A549 (cell line): ENCODE results near the gene TRPM2. TPM values are rescaled to one million over a fixed set of nuclear protein-coding genes. Genes with fewer than 3 reads are reported as not detected.

ENCODE experiments used
- ATAC-seq, 2 experiments: fragments of 200-7000 bp in 1 of 2; fragments of >200 bp in 1 of 2; cut with Nextera tagmentation in 1 of 2; cut with Tn5 transposase in 1 of 2; 3 replicates each; pipeline versions ENCODE4 v1.8.0 to v1.9.1; 2018 to 2020; ENCODE audit warnings: mild to moderate bottlenecking in 1 of 2, moderate library complexity in 1 of 2
- CTCF ChIA-PET: fragments of 300-600 bp; sonication (Branson Sonifier 250); formaldehyde crosslinking; extraction: SDS; loops from one replicate; lab custom pipeline; 2021; ENCODE audit warnings: antibody characterized with exemption, inconsistent platforms; lab: Yijun Ruan, JAX
- POLR2A ChIA-PET: fragments of 350-600 bp; formaldehyde crosslinking; extraction: SDS; loops from one replicate; lab custom pipeline; 2021; ENCODE audit warnings: antibody characterized with exemption, inconsistent platforms; lab: Yijun Ruan, JAX
- DNase-seq, 2 experiments: peaks; one replicate each; pipeline versions ENCODE4 v3.0.0 to v3.0.0-alpha.2; 2011 to 2016; ENCODE audit warnings: low read depth in 1 of 2, low spot score in 1 of 2
- FAIRE-seq: peaks from 2 replicates; lab custom pipeline; 2011; peaks lifted over from hg19 to GRCh38; lab: Jason Lieb, UNC
- H3K27ac ChIP-seq, 2 experiments: fragments of >200 bp; sonication (Bioruptor Twin); formaldehyde crosslinking; 3 replicates each; pipeline ENCODE4 v1.5.1; 2016 to 2017
- H3K4me1 ChIP-seq: fragments of >200 bp; sonication (Bioruptor Twin); formaldehyde crosslinking; 3 replicates; pipeline ENCODE4 v1.6.1; 2016
- H3K4me2 ChIP-seq: fragments of >200 bp; sonication (Bioruptor Twin); formaldehyde crosslinking; 3 replicates; pipeline ENCODE4 v1.6.1; 2016
- H3K4me3 ChIP-seq: fragments of >200 bp; sonication (Bioruptor Twin); formaldehyde crosslinking; 3 replicates; pipeline ENCODE4 v1.5.1; 2016
- H3K9me3 ChIP-seq: fragments of >200 bp; sonication (Bioruptor Twin); formaldehyde crosslinking; 3 replicates; pipeline ENCODE4 v1.6.1; 2016
- CEBPB ChIP-seq, 2 experiments: fragments of >200 bp in 1 of 2; sonication (Bioruptor Twin) in 1 of 2; formaldehyde crosslinking in 1 of 2; IDR thresholded peaks; 2 replicates each; pipeline ENCODE4 v1.6.1; 2012 to 2016
- EHF ChIP-seq: fragments of 250-450 bp; sonication (Bioruptor Pico); IDR thresholded peaks from 2 replicates; pipeline ENCODE4 v1.5.0; 2020; ENCODE audit warnings: mild to moderate bottlenecking
- EHMT2 ChIP-seq: fragments of 200-600 bp; sonication (generic); IDR thresholded peaks from 2 replicates; pipeline ENCODE4 v1.6.1; 2016; ENCODE audit warnings: antibody characterized with exemption, low read depth, mild to moderate bottlenecking, moderate library complexity
- EP300 ChIP-seq, 2 experiments: fragments of >200 bp; sonication (Bioruptor Twin); formaldehyde crosslinking; IDR thresholded peaks; 2 replicates in 1 of 2; 3 replicates in 1 of 2; pipeline ENCODE4 v1.6.1; 2016 to 2017
- FOSL2 ChIP-seq, 2 experiments: fragments of 450-650 bp in 1 of 2; fragments of >200 bp in 1 of 2; sonication (Bioruptor Twin) in 1 of 2; formaldehyde crosslinking; IDR thresholded peaks; 2 replicates each; pipeline versions ENCODE4 v1.5.0 to v1.6.1; 2016 to 2020; ENCODE audit warnings: mild to moderate bottlenecking in 1 of 2, moderate library complexity in 1 of 2
- HDAC2 ChIP-seq: fragments of 200-600 bp; sonication (generic); IDR thresholded peaks from 2 replicates; pipeline ENCODE4 v1.6.1; 2016
- HOXA7 ChIP-seq: fragments of 250-450 bp; sonication (Bioruptor Pico); IDR thresholded peaks from 2 replicates; pipeline ENCODE4 v1.5.0; 2020; ENCODE audit warnings: mild to moderate bottlenecking, moderate library complexity
- JUN ChIP-seq, 2 experiments: fragments of >200 bp; sonication (Bioruptor Twin); formaldehyde crosslinking; IDR thresholded peaks; 2 replicates in 1 of 2; 3 replicates in 1 of 2; pipeline ENCODE4 v1.6.1; 2016 to 2017
- KDM1A ChIP-seq: fragments of 200-600 bp; sonication (generic); IDR thresholded peaks from 2 replicates; pipeline ENCODE4 v1.6.1; 2016; ENCODE audit warnings: low read depth, mild to moderate bottlenecking
- KDM5A ChIP-seq: fragments of 200-600 bp; sonication (generic); IDR thresholded peaks from 2 replicates; pipeline ENCODE4 v1.6.1; 2016; ENCODE audit warnings: antibody characterized with exemption, mild to moderate bottlenecking
- MAFK ChIP-seq: fragments of 450-650 bp; IDR thresholded peaks from 2 replicates; pipeline ENCODE4 v1.6.1; 2014; ENCODE audit not compliant: partially characterized antibody
- NR3C1 ChIP-seq: fragments of >200 bp; sonication (Bioruptor Twin); formaldehyde crosslinking; IDR thresholded peaks from 3 replicates; pipeline ENCODE4 v1.6.1; 2017
- POLR2A ChIP-seq: IDR thresholded peaks from 2 replicates; pipeline ENCODE4 v1.6.1; 2012; ENCODE audit warnings: mild to moderate bottlenecking, low read length
- RAD21 ChIP-seq, 2 experiments: fragments of >200 bp in 1 of 2; sonication (Bioruptor Twin) in 1 of 2; formaldehyde crosslinking in 1 of 2; IDR thresholded peaks in 1 of 2; conservative IDR thresholded peaks in 1 of 2; 2 replicates in 1 of 2; 3 replicates in 1 of 2; pipeline ENCODE4 v1.6.1; 2012 to 2018; ENCODE audit warnings: inconsistent platforms in 1 of 2
- RNF2 ChIP-seq: fragments of 200-600 bp; sonication (generic); IDR thresholded peaks from 2 replicates; pipeline ENCODE4 v1.6.1; 2016; ENCODE audit warnings: low read depth, mild to moderate bottlenecking, antibody characterized with exemption, moderate library complexity, borderline replicate concordance
- SMC3 ChIP-seq: fragments of >200 bp; sonication (Bioruptor Twin); formaldehyde crosslinking; IDR thresholded peaks from 3 replicates; pipeline ENCODE4 v1.6.1; 2018; ENCODE audit warnings: inconsistent platforms
- ZFP36 ChIP-seq: fragments of 450-650 bp; IDR thresholded peaks from 2 replicates; pipeline ENCODE4 v1.6.1; 2014; ENCODE audit warnings: borderline replicate concordance; ENCODE audit not compliant: partially characterized antibody
- ZNF302 ChIP-seq: fragments of 250-450 bp; sonication (Bioruptor Pico); IDR thresholded peaks from 2 replicates; pipeline ENCODE4 v1.9.0; 2021; ENCODE audit warnings: inconsistent platforms, mild to moderate bottlenecking, moderate library complexity
- ZSCAN20 ChIP-seq: fragments of 250-450 bp; sonication (Bioruptor Pico); IDR thresholded peaks from 2 replicates; pipeline ENCODE4 v1.8.0; 2022; ENCODE audit warnings: mild to moderate bottlenecking, moderate library complexity
- WGBS: methylation state at CpG from one replicate; pipeline ENCODE4 v1.1.6; 2017; ENCODE audit errors: missing lambda C conversion rate; 5-methylcytosine and 5-hydroxymethylcytosine counted together
- polyA plus RNA-seq, 4 experiments: library from polyadenylated mRNA; depleted of rRNA in 3 of 4; stranded (reverse); fragments of >200 nt; fragmentation: RNase III in 1 of 4; extraction: RNeasy Plus Mini Kit Qiagen cat#74134 plus additional on column Dnase treatment in 1 of 4; gene quantifications; 2 replicates in 3 of 4; 3 replicates in 1 of 4; pipeline ENCODE4 v1.2.3, GENCODE V29; 2011 to 2017
- TF ChIP-seq, protein P1 (sequence below): fragments of >200 bp; sonication (Bioruptor Twin); formaldehyde crosslinking; IDR thresholded peaks from 3 replicates; pipeline ENCODE4 v1.5.1; 2016
- TF ChIP-seq, protein P2 (sequence below): fragments of 200-600 bp; sonication (generic); IDR thresholded peaks from 2 replicates; pipeline ENCODE4 v1.6.1; 2016; ENCODE audit warnings: antibody characterized with exemption, mild to moderate bottlenecking, moderate library complexity
- TF ChIP-seq, protein P3 (sequence below): IDR thresholded peaks from 2 replicates; pipeline ENCODE4 v1.6.1; 2012
- TF ChIP-seq, protein P4 (sequence below): fragments of >200 bp; sonication (Bioruptor Twin); formaldehyde crosslinking; IDR thresholded peaks from 2 replicates; pipeline ENCODE4 v1.6.1; 2016

TRPM2 gene
- polyA plus RNA-seq, 2 of the 4 experiments (the other 2 are of a cell fraction), result 3.2 to 5.5 TPM

DNA sequence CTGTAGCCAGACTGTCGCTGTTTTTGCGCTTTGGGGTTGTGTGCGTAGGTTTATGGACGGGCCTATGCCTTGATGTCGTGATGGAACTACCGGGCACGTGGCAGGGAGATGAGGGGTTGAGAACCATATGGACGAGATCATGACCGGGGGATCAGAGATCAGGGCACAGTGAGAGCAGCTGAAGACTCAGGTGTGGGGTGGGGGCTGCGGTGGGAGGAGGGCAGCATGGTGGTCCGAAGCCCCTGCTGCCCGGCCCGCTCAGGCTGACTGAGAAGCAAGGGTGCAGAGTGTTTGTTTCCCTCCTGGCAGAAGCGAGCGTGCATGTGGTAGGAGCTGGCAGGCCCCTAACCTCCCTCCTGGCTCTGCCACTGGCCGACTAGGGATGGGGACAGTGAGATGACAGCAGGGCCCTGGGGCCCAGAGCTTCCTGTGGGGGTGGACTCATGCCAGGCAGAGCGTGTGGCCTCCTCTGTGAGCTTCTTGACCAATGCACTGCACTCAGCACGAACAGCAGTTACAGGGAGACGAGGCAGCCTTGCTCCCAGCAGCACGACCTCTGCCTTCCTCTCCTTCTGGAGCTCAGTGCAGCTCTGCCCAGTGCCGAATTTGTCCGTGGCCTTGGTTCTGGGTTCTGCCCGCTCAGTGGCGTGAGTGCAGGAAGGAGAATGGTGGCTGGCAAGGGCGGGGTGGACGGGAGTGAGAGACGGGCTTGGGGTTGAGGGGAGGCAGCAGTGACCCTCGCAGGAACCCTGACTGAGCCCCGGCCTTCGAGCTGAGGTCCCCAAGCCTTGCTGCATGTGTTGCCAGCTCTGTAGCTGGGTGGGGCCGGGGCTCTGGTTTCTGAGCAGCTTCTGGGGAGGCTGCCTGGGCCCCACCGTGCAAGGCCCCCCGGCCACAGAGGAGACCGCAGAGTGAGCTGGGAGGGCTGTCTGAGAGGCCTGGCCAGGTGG, 79.7 kb downstream of the TRPM2 start:
- ChIA-PET CTCF (interaction anchor here (0.9 kb wide), 1 partner anchor 23 kb away, joined by 3 read pairs; no protein-coding TSS in a partner anchor), POLR2A (no interaction called here)
- DNase-seq, result no peak
- TF ChIP-seq, protein P1, sequence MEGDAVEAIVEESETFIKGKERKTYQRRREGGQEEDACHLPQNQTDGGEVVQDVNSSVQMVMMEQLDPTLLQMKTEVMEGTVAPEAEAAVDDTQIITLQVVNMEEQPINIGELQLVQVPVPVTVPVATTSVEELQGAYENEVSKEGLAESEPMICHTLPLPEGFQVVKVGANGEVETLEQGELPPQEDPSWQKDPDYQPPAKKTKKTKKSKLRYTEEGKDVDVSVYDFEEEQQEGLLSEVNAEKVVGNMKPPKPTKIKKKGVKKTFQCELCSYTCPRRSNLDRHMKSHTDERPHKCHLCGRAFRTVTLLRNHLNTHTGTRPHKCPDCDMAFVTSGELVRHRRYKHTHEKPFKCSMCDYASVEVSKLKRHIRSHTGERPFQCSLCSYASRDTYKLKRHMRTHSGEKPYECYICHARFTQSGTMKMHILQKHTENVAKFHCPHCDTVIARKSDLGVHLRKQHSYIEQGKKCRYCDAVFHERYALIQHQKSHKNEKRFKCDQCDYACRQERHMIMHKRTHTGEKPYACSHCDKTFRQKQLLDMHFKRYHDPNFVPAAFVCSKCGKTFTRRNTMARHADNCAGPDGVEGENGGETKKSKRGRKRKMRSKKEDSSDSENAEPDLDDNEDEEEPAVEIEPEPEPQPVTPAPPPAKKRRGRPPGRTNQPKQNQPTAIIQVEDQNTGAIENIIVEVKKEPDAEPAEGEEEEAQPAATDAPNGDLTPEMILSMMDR, result no peak
- no peak for TF ChIP-seq EHF (CRISPR knock-in tag)
- no peak for TF ChIP-seq JUN (IDR thresholded peaks at IDR 0.05)
- no peak for TF ChIP-seq EHMT2
- TF ChIP-seq SMC3, result no peak
- no peak for TF ChIP-seq NR3C1
- TF ChIP-seq KDM1A, result no peak
- TF ChIP-seq, protein P2, sequence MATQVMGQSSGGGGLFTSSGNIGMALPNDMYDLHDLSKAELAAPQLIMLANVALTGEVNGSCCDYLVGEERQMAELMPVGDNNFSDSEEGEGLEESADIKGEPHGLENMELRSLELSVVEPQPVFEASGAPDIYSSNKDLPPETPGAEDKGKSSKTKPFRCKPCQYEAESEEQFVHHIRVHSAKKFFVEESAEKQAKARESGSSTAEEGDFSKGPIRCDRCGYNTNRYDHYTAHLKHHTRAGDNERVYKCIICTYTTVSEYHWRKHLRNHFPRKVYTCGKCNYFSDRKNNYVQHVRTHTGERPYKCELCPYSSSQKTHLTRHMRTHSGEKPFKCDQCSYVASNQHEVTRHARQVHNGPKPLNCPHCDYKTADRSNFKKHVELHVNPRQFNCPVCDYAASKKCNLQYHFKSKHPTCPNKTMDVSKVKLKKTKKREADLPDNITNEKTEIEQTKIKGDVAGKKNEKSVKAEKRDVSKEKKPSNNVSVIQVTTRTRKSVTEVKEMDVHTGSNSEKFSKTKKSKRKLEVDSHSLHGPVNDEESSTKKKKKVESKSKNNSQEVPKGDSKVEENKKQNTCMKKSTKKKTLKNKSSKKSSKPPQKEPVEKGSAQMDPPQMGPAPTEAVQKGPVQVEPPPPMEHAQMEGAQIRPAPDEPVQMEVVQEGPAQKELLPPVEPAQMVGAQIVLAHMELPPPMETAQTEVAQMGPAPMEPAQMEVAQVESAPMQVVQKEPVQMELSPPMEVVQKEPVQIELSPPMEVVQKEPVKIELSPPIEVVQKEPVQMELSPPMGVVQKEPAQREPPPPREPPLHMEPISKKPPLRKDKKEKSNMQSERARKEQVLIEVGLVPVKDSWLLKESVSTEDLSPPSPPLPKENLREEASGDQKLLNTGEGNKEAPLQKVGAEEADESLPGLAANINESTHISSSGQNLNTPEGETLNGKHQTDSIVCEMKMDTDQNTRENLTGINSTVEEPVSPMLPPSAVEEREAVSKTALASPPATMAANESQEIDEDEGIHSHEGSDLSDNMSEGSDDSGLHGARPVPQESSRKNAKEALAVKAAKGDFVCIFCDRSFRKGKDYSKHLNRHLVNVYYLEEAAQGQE, result no peak
- TF ChIP-seq ZNF302, result no peak
- no peak for TF ChIP-seq CEBPB (IDR thresholded peaks at IDR 0.05)
- no peak for TF ChIP-seq ZFP36
- no peak for TF ChIP-seq POLR2A
- no peak overlapping the region for H3K4me2 ChIP-seq
- ATAC-seq, result no peak; a peak in 1 of 6 replicates
- H3K9me3 ChIP-seq, result 0 out of 3 replicates have a peak, but pooled peaks cover 6% of the 10 kb centered on the region
- no peak overlapping the region for H3K4me3 ChIP-seq
- WGBS, result 86% methylated on average over 23 of the region's 34 CpGs
- FAIRE-seq, result no peak
- no peaks in the 10 kb centered on the region for H3K4me1 ChIP-seq
- no peak overlapping the region for H3K27ac ChIP-seq

DNA sequence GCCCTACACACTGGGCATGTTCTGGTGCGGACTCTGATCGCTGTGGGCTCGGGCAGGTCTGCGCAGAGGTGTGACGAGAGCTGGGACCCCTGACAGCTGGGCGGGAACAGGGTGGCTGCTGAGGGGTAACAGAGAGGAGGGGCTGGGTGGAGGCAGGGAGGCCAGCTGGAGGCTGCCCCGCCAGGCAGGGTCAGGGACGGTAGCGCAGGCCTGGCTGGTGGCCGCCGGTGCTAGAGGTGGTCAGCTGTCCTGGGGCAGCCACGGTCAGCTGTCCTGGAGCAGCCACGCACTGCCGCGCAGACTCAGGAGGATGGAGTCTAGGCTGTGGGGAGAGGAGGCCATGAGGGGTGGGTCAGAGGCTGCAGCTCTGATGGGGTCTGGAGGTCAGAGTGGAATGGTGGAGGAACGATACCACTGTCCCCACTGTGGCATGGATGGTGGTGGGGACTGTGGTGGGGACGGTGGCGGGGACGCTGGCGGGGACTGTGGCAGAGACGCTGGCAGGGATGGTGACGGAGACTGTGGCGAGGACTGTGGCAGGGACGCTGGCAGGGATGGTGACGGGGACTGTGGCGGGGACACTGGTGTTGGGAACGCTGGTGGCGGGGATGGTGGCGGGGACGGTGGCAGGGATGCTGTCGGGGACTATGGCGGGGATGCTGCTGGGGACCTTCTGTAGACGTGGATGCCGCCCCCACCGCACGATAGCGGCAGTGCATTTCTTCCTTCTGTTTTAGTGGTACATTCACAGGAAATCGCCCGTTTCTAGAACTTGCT, 80.6 kb downstream of the TRPM2 start:
- FAIRE-seq, result no peak
- CTCF ChIA-PET, result interaction anchor here (0.9 kb wide), 1 partner anchor 22 kb away, joined by 3 read pairs; no protein-coding TSS in a partner anchor

More for the DNA sequence above, 80.6 kb downstream of the TRPM2 start:
- POLR2A ChIA-PET, result no interaction called here
- no peak overlapping the region for H3K4me3 ChIP-seq
- DNase-seq (no peak), ATAC-seq (no peak)
- TF ChIP-seq FOSL2 (IDR thresholded peaks at IDR 0.05), result no peak
- TF ChIP-seq FOSL2 (CRISPR knock-in tag; IDR thresholded peaks at IDR 0.05), result no peak
- TF ChIP-seq EHMT2, result no peak
- TF ChIP-seq, protein P3, sequence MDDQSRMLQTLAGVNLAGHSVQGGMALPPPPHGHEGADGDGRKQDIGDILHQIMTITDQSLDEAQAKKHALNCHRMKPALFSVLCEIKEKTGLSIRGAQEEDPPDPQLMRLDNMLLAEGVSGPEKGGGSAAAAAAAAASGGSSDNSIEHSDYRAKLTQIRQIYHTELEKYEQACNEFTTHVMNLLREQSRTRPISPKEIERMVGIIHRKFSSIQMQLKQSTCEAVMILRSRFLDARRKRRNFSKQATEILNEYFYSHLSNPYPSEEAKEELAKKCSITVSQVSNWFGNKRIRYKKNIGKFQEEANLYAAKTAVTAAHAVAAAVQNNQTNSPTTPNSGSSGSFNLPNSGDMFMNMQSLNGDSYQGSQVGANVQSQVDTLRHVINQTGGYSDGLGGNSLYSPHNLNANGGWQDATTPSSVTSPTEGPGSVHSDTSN, result no peak
- TF ChIP-seq, protein P4, sequence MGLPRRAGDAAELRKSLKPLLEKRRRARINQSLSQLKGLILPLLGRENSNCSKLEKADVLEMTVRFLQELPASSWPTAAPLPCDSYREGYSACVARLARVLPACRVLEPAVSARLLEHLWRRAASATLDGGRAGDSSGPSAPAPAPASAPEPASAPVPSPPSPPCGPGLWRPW, result no peak
- no peak for TF ChIP-seq ZSCAN20
- no peak for TF ChIP-seq HOXA7 (CRISPR knock-in tag)
- no peak for TF ChIP-seq HDAC2
- no peak for TF ChIP-seq RAD21 (conservative IDR thresholded peaks at IDR 0.05 in 1 of 2, IDR thresholded peaks at IDR 0.05 in 1 of 2)
- TF ChIP-seq MAFK, result no peak
- TF ChIP-seq EP300 (IDR thresholded peaks at IDR 0.05), result no peak
- TF ChIP-seq RNF2, result no peak
- no peak for TF ChIP-seq KDM5A
- TF ChIP-seq, all 56 proteins: peak for 0
- WGBS, result 76% methylated on average over 21 of the region's 39 CpGs
- no peak overlapping the region for H3K27ac ChIP-seq
- H3K4me1 ChIP-seq, result no peaks in the 10 kb centered on the region
- no peak overlapping the region for H3K4me2 ChIP-seq
- H3K9me3 ChIP-seq, result no peaks in the 10 kb centered on the region
